K562 (cell line): ENCODE results near the gene TWSG1. TPM values are rescaled to one million over a fixed set of nuclear protein-coding genes. Genes with fewer than 3 reads are reported as not detected.

Source experiments
- CBFB ChIP-seq: sonication (generic); formaldehyde crosslinking; IDR thresholded peaks from 2 replicates; pipeline ENCODE4 v1.4.0; 2020; ENCODE audit warnings: mild to moderate bottlenecking, missing genetic modification reagents
- HNRNPL ChIP-seq: fragments of 200-400 bp; formaldehyde crosslinking; IDR thresholded peaks from 2 replicates; pipeline ENCODE4 v1.6.1; 2017; ENCODE audit warnings: low read depth, mild to moderate bottlenecking, low read length
- KLF13 ChIP-seq: fragments of 450-650 bp; IDR thresholded peaks from 2 replicates; pipeline ENCODE4 v1.6.1; 2016; ENCODE audit warnings: missing genetic modification characterization, low read depth, mild to moderate bottlenecking, missing compliant biosample characterization, moderate library complexity, borderline replicate concordance
- MAZ ChIP-seq, 2 experiments: fragments of 450-650 bp in 1 of 2; sonication (generic) in 1 of 2; formaldehyde crosslinking; IDR thresholded peaks in 1 of 2; conservative IDR thresholded peaks in 1 of 2; 2 replicates each; pipeline versions ENCODE4 v1.4.0 to v1.5.0; 2020; ENCODE audit warnings: mild to moderate bottlenecking in 1 of 2, missing genetic modification reagents in 1 of 2
- MLLT1 ChIP-seq, 2 experiments: fragments of 450-650 bp; IDR thresholded peaks; 2 replicates each; pipeline ENCODE4 v1.6.1; 2016
- NONO ChIP-seq, 2 experiments: fragments of 200-400 bp in 1 of 2; fragments of 450-650 bp in 1 of 2; formaldehyde crosslinking in 1 of 2; IDR thresholded peaks; 2 replicates each; pipeline ENCODE4 v1.6.1; 2017; ENCODE audit warnings: low read depth in 2 of 2, mild to moderate bottlenecking in 2 of 2, moderate library complexity in 2 of 2, low read length in 1 of 2
- NR1H2 ChIP-seq: sonication (generic); formaldehyde crosslinking; IDR thresholded peaks from 2 replicates; pipeline ENCODE4 v1.4.0; 2020; ENCODE audit warnings: mild to moderate bottlenecking, missing genetic modification reagents
- POLR2A ChIP-seq: fragments of 450-650 bp; conservative IDR thresholded peaks from 2 replicates; pipeline ENCODE4 v1.6.1; 2016
- ZBTB1 ChIP-seq: sonication (generic); formaldehyde crosslinking; IDR thresholded peaks from 2 replicates; pipeline ENCODE4 v1.8.1; 2023; ENCODE audit warnings: missing genetic modification reagents, low read depth, mild to moderate bottlenecking, borderline replicate concordance
- ZBTB17 ChIP-seq: fragments of 450-650 bp; formaldehyde crosslinking; IDR thresholded peaks from 2 replicates; pipeline ENCODE4 v1.4.0; 2020; ENCODE audit warnings: mild to moderate bottlenecking
- ZBTB40 ChIP-seq, 2 experiments: fragments of 450-650 bp in 1 of 2; sonication (generic) in 1 of 2; formaldehyde crosslinking in 1 of 2; IDR thresholded peaks; 2 replicates each; pipeline versions ENCODE4 v1.7.1 to v1.9.0; 2016 to 2022; ENCODE audit warnings: inconsistent platforms in 1 of 2, mild to moderate bottlenecking in 1 of 2, missing genetic modification reagents in 1 of 2
- ZNF143 ChIP-seq: sonication (generic); formaldehyde crosslinking; IDR thresholded peaks from 2 replicates; pipeline ENCODE4 v1.9.0; 2022; ENCODE audit warnings: mild to moderate bottlenecking, missing genetic modification reagents
- ZNF586 ChIP-seq: fragments of 450-650 bp; formaldehyde crosslinking; conservative IDR thresholded peaks from 2 replicates; pipeline ENCODE4 v1.4.0; 2020; ENCODE audit warnings: mild to moderate bottlenecking, moderate library complexity
- ZNF740 ChIP-seq, 3 experiments: fragments of 200-800 bp in 1 of 3; sonication (Bioruptor generic) in 1 of 3; sonication (generic) in 1 of 3; formaldehyde crosslinking in 1 of 3; IDR thresholded peaks; 2 replicates each; pipeline versions ENCODE4 v1.6.1 to v1.8.0; 2016 to 2022; ENCODE audit warnings: mild to moderate bottlenecking in 2 of 3, missing compliant biosample characterization in 2 of 3, missing genetic modification characterization in 2 of 3, missing genetic modification reagents in 1 of 3
- polyA plus RNA-seq, 8 experiments: library from polyadenylated mRNA; depleted of rRNA in 4 of 8; stranded (reverse) in 5 of 8; unstranded in 3 of 8; fragments of >200 nt; fragmentation: Nextera tagmentation in 2 of 8; fragmentation: Illumina TruSeq in 1 of 8; extraction: Ambion mirVana in 2 of 8; extraction: Trizol in 1 of 8; gene quantifications; 2 replicates each; pipeline versions ENCODE4 v1.2.1 to v1.2.3, GENCODE V29; 2011 to 2014; ENCODE audit warnings: inconsistent platforms in 1 of 8, missing spikeins in 1 of 8
- total RNA-seq, 7 experiments: library from RNA; depleted of rRNA in 6 of 7; stranded (reverse); fragments of >200 nt in 6 of 7; fragmentation: Illumina TruSeq in 2 of 7; extraction: Trizol in 2 of 7; gene quantifications; 2 replicates each; pipeline versions ENCODE4 v1.2.1 to v1.2.3, GENCODE V29; 2011 to 2021; ENCODE audit warnings: low replicate concordance in 1 of 7

Gene TWSG1
- total and polyA plus RNA-seq, 9 of the 15 experiments (the other 6 are each of a cell fraction or from before 2014, with no cell fraction given): 10.4 to 37.2 (median 25.1) TPM

- 0 out of 2 replicates have a peak, but pooled peaks have one; percentile 79 for TF ChIP-seq NR1H2 (CRISPR knock-in tag)
- 0 out of 4 replicates have a peak, but pooled peaks of 1 of the 2 experiments have one; percentile 24 for TF ChIP-seq MLLT1 (IDR thresholded peaks at IDR 0.05)
- TF ChIP-seq ZNF740 (CRISPR knock-in tag; IDR thresholded peaks at IDR 0.05): peak; percentile 68; the same call in 1 of the 2 replicates
- TF ChIP-seq ZNF740 (tag; IDR thresholded peaks at IDR 0.05): peak in 1 of 2 experiments; percentile 76; a peak in 1 of 4 replicates
- TF ChIP-seq ZNF143 (CRISPR knock-in tag): no peak
- peak; percentile 44 for TF ChIP-seq ZBTB40 (IDR thresholded peaks at IDR 0.05)
- TF ChIP-seq ZBTB40 (CRISPR knock-in tag; IDR thresholded peaks at IDR 0.05): no peak
- TF ChIP-seq ZNF586 (CRISPR knock-in tag): no peak
- peak in 1 of 2 experiments; percentile 72; a peak in 2 of 4 replicates for TF ChIP-seq MAZ (CRISPR knock-in tag; conservative IDR thresholded peaks at IDR 0.05 in 1 of 2, IDR thresholded peaks at IDR 0.05 in 1 of 2)
- no peak for TF ChIP-seq CBFB (CRISPR knock-in tag)
- TF ChIP-seq HNRNPL: peak; percentile 88
- TF ChIP-seq KLF13 (tag): no peak
- TF ChIP-seq ZBTB17: peak; percentile 63; the same call in 1 of the 2 replicates
- peak; percentile 7 to 74; a peak in 2 of 4 replicates for TF ChIP-seq NONO (IDR thresholded peaks at IDR 0.05; ENCODE audit: low read depth in 2 of 2, low read length in 1 of 2)
- peak; percentile 71; the same call in 1 of the 2 replicates for TF ChIP-seq ZBTB1 (CRISPR knock-in tag)
- TF ChIP-seq POLR2A: 0 out of 2 replicates have a peak, but pooled peaks have one; percentile 0
These were observed 562 bp downstream of the TWSG1 start (continued) for GRCh38 chr18:9334973-9335696.
